Activated B cell treated with CpG ODN at 0.5 μM for 24 hours (primary cell): ENCODE data around the gene EHMT2. TPM values are rescaled to one million over a fixed set of nuclear protein-coding genes. Genes with fewer than 3 reads are reported as not detected.
"Not testable (repeated sequence)": the region's sequence is repeated elsewhere in the genome, so short reads cannot be mapped to it uniquely, and the experiment has no call there.

ENCODE experiments used
- ATAC-seq: fragments of 200-7000 bp; cut with Tn5 transposase; one replicate; pipeline ENCODE4 v1.10.0; 2021; ENCODE audit warnings: low read depth, mild to moderate bottlenecking, moderate library complexity
- CTCF ChIA-PET: fragments of 350-600 bp; sonication (Branson Sonifier 250); formaldehyde crosslinking; loops from one replicate; lab custom pipeline; 2021; ENCODE audit warnings: antibody characterized with exemption; lab: Charles Lee
- POLR2A ChIA-PET: fragments of 350-600 bp; sonication (Branson Sonifier 250); formaldehyde crosslinking; loops from one replicate; lab custom pipeline; 2021; ENCODE audit warnings: antibody characterized with exemption; lab: Charles Lee
- DNase-seq: peaks from one replicate; pipeline ENCODE4 v3.0.0; 2022
- H3K27ac Mint-ChIP-seq: one replicate; pipeline ENCODE4 v1.8.0; 2020; ENCODE audit warnings: mixed read lengths
- H3K27me3 Mint-ChIP-seq: one replicate; pipeline ENCODE4 v1.8.0; 2021; ENCODE audit warnings: mixed read lengths
- H3K36me3 Mint-ChIP-seq: one replicate; pipeline ENCODE4 v1.8.0; 2021; ENCODE audit warnings: low read depth, mixed read lengths
- H3K4me1 Mint-ChIP-seq: one replicate; pipeline ENCODE4 v1.8.0; 2021; ENCODE audit warnings: mixed read lengths
- H3K4me3 Mint-ChIP-seq: one replicate; pipeline ENCODE4 v1.8.0; 2020; ENCODE audit warnings: mild to moderate bottlenecking, mixed read lengths
- H3K9me3 Mint-ChIP-seq: one replicate; pipeline ENCODE4 v1.8.0; 2020; ENCODE audit warnings: mixed read lengths
- intact Hi-C: fragments of 100-400 bp; cut with micrococcal nuclease; formaldehyde crosslinking; loops from one replicate; pipeline ENCODE4 v1.15.1; 2024
- total RNA-seq: library from RNA; stranded (reverse); gene quantifications from 2 replicates; pipeline ENCODE4 v1.2.3, GENCODE V29; 2022
- TF ChIP-seq, protein P1 (sequence below): fragments of 200-600 bp; IDR thresholded peaks from one replicate; pipeline ENCODE4 v1.8.0; 2022; ENCODE audit warnings: antibody characterized with exemption, mild to moderate bottlenecking

The EHMT2 gene
- total RNA-seq, 1 donor from 2014 or later, result 58.4 TPM

DNA sequence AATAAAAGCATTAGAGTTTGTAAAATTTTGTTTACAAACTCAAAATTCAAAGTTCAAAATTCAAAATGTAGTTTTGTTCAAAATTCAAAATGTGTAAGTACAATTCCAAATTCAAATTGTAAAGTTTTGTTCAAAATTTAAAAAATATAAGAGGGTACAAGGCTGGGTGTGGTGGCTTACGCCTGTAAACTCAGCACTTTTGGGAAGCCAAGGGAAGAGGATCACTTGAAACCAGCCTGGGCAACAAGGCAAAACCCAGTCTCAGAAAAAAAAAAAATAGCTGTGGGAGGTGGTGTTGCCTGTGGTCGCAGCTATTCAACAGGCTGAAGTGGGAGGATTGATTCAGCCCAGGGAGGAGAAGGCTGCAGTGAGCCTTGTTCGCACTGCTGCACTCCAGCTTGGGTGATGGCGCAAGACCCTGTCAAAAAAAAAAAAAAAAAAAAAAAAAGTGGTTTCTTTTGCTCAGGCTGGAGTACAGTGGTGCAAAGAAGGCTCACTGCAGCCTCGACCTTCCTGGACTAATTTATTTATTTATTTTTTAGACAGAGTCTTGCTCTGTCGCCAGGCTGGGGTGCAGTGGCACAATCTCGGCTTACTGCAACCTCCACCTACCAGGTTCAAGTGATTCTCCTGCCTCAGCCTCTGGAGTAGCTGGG is 9.8 kb upstream of the EHMT2 start:
- no peaks in the 10 kb centered on the region for H3K9me3 Mint-ChIP-seq
- H3K4me3 Mint-ChIP-seq, result no peak overlapping the region
- H3K4me1 Mint-ChIP-seq, result peaks cover 16% of the 10 kb centered on the region
- CTCF ChIA-PET, result no interaction called here
- POLR2A ChIA-PET, result interaction anchor here (0.5 to 0.9 kb wide), 6 partner anchors 11 to 1379 kb away, joined by 3 to 6 read pairs (median 4); partner anchors contain the start of gene ABHD16A
- no peak for DNase-seq
- TF ChIP-seq, protein P1, sequence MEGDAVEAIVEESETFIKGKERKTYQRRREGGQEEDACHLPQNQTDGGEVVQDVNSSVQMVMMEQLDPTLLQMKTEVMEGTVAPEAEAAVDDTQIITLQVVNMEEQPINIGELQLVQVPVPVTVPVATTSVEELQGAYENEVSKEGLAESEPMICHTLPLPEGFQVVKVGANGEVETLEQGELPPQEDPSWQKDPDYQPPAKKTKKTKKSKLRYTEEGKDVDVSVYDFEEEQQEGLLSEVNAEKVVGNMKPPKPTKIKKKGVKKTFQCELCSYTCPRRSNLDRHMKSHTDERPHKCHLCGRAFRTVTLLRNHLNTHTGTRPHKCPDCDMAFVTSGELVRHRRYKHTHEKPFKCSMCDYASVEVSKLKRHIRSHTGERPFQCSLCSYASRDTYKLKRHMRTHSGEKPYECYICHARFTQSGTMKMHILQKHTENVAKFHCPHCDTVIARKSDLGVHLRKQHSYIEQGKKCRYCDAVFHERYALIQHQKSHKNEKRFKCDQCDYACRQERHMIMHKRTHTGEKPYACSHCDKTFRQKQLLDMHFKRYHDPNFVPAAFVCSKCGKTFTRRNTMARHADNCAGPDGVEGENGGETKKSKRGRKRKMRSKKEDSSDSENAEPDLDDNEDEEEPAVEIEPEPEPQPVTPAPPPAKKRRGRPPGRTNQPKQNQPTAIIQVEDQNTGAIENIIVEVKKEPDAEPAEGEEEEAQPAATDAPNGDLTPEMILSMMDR, result no peak
- intact Hi-C loops, result no loop called here
- no peaks in the 10 kb centered on the region for H3K36me3 Mint-ChIP-seq
- no peak for ATAC-seq
- H3K27ac Mint-ChIP-seq, result no peak overlapping the region
- peaks cover 3% of the 10 kb centered on the region for H3K27me3 Mint-ChIP-seq

DNA sequence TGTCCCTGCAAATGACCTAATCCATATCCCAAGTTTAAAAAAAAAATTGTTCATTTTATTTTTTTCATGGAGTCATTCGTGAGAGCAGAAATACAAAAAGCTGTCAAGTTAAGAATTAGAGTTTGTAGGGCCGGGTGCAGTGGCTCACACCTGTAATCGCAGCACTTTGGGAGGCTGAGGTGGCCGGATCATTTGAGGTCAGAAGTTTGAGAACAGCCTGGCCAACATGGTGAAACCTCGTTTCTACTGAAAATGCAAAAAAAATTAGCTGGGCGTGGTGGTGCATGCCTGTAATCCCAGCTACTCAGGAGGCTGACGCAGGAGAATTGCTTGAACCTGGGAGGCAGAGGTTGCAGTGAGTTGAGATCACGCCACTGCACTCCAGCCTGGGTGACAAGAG is 9.2 kb upstream of the EHMT2 start:
- intact Hi-C loops, H3K9me3 Mint-ChIP-seq, H3K27ac Mint-ChIP-seq, H3K27me3 Mint-ChIP-seq, DNase-seq, ATAC-seq, CTCF ChIA-PET, H3K4me3 Mint-ChIP-seq, H3K36me3 Mint-ChIP-seq: not testable (repeated sequence)
- H3K4me1 Mint-ChIP-seq, result peaks cover 16% of the 10 kb centered on the region
- POLR2A ChIA-PET, result interaction anchor here (0.6 to 0.9 kb wide), 2 partner anchors 39 to 204 kb away, joined by 3 to 4 read pairs; partner anchors contain the start of gene ABHD16A

DNA sequence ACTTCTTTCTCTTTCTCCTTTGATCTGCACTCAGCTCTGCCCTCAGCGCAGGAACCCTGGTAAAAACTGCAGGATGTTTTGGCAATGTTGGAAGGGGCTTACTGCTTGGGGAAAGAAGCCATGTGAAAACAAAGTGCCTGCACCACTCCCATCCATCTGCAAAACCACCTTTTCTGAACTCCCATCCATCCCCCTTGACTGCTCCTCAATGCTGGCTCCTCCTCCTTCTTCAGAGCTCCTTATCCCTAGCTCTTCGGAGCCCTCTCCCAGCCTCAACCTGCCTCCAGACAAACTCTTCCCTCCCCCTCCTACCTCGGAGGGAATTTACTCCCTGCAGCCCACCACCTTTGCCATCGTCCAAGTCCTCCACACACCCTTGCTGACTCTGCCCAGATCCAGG is 8.6 kb upstream of the EHMT2 start:
- no peaks in the 10 kb centered on the region for H3K36me3 Mint-ChIP-seq
- no peak overlapping the region for H3K27ac Mint-ChIP-seq
- H3K4me1 Mint-ChIP-seq, result peaks cover 16% of the 10 kb centered on the region
- CTCF ChIA-PET, result no interaction called here
- POLR2A ChIA-PET, result no interaction called here
- ATAC-seq (no peak), DNase-seq (no peak)
- H3K4me3 Mint-ChIP-seq, result no peak overlapping the region
- TF ChIP-seq, protein P1, result no peak
- intact Hi-C loops, result no loop called here
- H3K27me3 Mint-ChIP-seq, result peaks cover 2% of the 10 kb centered on the region
- no peaks in the 10 kb centered on the region for H3K9me3 Mint-ChIP-seq

DNA sequence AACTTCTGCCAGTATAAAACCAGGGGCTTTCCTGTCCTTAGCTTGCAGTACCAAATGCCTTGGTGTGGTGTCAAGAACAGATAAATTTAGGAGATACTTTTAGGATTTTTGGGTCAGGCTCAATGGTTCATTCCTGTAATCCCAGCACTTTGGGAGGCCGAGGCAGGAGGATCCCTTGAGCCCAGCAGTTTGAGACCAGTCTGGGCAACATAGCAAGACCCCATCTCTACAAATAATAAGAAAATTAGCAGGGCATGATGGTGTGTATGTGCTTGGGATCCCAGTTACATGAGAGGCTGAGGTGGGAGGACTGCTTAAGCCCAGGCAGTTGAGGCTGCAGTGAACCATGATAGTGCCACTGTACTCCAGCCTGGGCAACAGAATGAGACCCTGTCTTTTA is 7.5 kb upstream of the EHMT2 start:
- TF ChIP-seq, protein P1, result no peak
- Mint-ChIP-seq H3K9me3 (no peaks in the 10 kb centered on the region), H3K36me3 (no peaks in the 10 kb centered on the region), H3K27ac (no peak overlapping the region), H3K4me1 (peaks cover 13% of the 10 kb centered on the region), H3K27me3 (peaks cover 2% of the 10 kb centered on the region), H3K4me3 (no peak overlapping the region)
- no peak for DNase-seq
- intact Hi-C loops, result no loop called here
- CTCF ChIA-PET, result no interaction called here
- ATAC-seq, result no peak
- POLR2A ChIA-PET, result no interaction called here

DNA sequence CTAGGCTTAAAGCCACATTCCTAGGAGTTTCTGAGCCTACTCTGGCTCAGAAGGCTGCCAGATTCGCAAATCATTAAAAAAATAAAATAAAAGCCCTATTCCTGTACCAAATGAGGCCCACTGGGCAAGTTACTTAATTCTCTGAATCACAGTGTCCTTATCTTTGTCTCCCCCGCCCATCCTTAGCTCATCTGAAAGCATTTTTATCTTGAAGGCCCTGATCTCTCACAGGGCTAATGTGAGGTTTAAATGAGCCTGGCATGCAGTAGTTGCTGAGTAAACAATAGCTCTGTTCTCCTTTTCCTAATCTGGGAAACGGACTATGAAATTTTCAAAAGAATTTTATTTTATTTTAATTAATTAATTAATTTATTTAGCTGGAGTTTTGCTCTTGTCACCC is 6.5 kb upstream of the EHMT2 start:
- TF ChIP-seq, protein P1, result no peak
- DNase-seq, result no peak
- no peak for ATAC-seq
- Mint-ChIP-seq H3K36me3 (no peaks in the 10 kb centered on the region), H3K27ac (no peak overlapping the region), H3K4me1 (peaks cover 21% of the 10 kb centered on the region), H3K27me3 (peaks cover 2% of the 10 kb centered on the region), H3K4me3 (no peak overlapping the region), H3K9me3 (no peaks in the 10 kb centered on the region)
- ChIA-PET CTCF (no interaction called here), POLR2A (interaction anchor here (0.5 to 0.6 kb wide), 2 partner anchors 9 to 47 kb away, joined by 3 read pairs; no protein-coding TSS in a partner anchor)
- intact Hi-C loops, result loop anchor here (2.0 to 5.0 kb wide), 2 partner anchors 273 to 283 kb away; partner anchors contain the start of genes AGPAT1, PRRC2A and RNF5
